ENCODE data around the gene ANKRD33B.
"Not testable (repeated sequence)": the region's sequence is repeated elsewhere in the genome, so short reads cannot be mapped to it uniquely, and the experiment has no call there.

ANKRD33B gene

GRCh38 chr5:10601246-10602030 lies 37.6 kb downstream of the ANKRD33B start:
- peak overlapping the region; percentile 15 for H3K4me3 ChIP-seq (ENCODE audit: low read depth, low read length)
- no peak for TF ChIP-seq CTCF (IDR thresholded peaks at IDR 0.05; ENCODE audit: low read depth, low read length, missing control alignments)
- DNase-seq (ENCODE audit: low read depth) = no peak

- no peak for DNase-seq (ENCODE audit: low read depth)
- no peak for TF ChIP-seq CTCF (IDR thresholded peaks at IDR 0.05; ENCODE audit: low read depth, low read length, missing control alignments)
- H3K4me3 ChIP-seq (ENCODE audit: low read depth, low read length) = no peak overlapping the region
These were observed 38.3 kb downstream of the ANKRD33B start for GRCh38 chr5:10602031-10602806.

GRCh38 chr5:10604975-10605374 lies 41.1 kb downstream of the ANKRD33B start:
- H3K4me3 ChIP-seq (ENCODE audit: low read depth, low read length) = no peak overlapping the region
- TF ChIP-seq CTCF (IDR thresholded peaks at IDR 0.05; ENCODE audit: low read depth, low read length, missing control alignments) = no peak
- DNase-seq (ENCODE audit: low read depth) = no peak

- H3K4me3 ChIP-seq (ENCODE audit: low read depth, low read length) = peak overlapping the region; percentile 37
- not testable (repeated sequence) for DNase-seq (ENCODE audit: low read depth)
These were observed 42.8 kb downstream of the ANKRD33B start for GRCh38 chr5:10606632-10607022.

GRCh38 chr5:10607023-10607665 lies 43.3 kb downstream of the ANKRD33B start:
- peak overlapping the region; percentile 37 for H3K4me3 ChIP-seq (ENCODE audit: low read depth, low read length)
- no peak for TF ChIP-seq CTCF (IDR thresholded peaks at IDR 0.05; ENCODE audit: low read depth, low read length, missing control alignments)
- peak; percentile 91 for DNase-seq (ENCODE audit: low read depth)

- peak; percentile 25 for TF ChIP-seq CTCF (IDR thresholded peaks at IDR 0.05; ENCODE audit: low read depth, low read length, missing control alignments)
- peak; percentile 74 for DNase-seq (ENCODE audit: low read depth)
- H3K4me3 ChIP-seq (ENCODE audit: low read depth, low read length) = peak overlapping the region; percentile 19
These were observed 43.8 kb downstream of the ANKRD33B start for GRCh38 chr5:10607666-10608073.

GRCh38 chr5:10608081-10608480 lies 44.2 kb downstream of the ANKRD33B start:
- H3K4me3 ChIP-seq (ENCODE audit: low read depth, low read length) = peak overlapping the region; percentile 28; the same call in 1 of the 2 replicates
- not testable (repeated sequence) for DNase-seq (ENCODE audit: low read depth)

Data from GM12864 (cell line).